ENCODE results near the gene LTBP3.
A peak's percentile ranks its signal among the peaks of the same experiment; 100 is the strongest.

LTBP3 gene

GRCh38 chr11:65556470-65557279 is 1.5 kb downstream of the LTBP3 start:
- H3K9me3 Mint-ChIP-seq = no peaks in the 10 kb centered on the region
- H3K4me3 Mint-ChIP-seq = peak overlapping the region; percentile 86
- H3K27me3 Mint-ChIP-seq (ENCODE audit: low read depth) = no peaks in the 10 kb centered on the region
- peak overlapping the region; percentile 85 for H3K27ac Mint-ChIP-seq
- peaks cover 13% of the 10 kb centered on the region for H3K36me3 Mint-ChIP-seq (ENCODE audit: low read depth)
- peaks cover 54% of the 10 kb centered on the region for H3K4me1 Mint-ChIP-seq (ENCODE audit: low read depth)

- Mint-ChIP-seq H3K4me1 (ENCODE audit: low read depth) (peaks cover 61% of the 10 kb centered on the region), H3K27me3 (ENCODE audit: low read depth) (no peaks in the 10 kb centered on the region), H3K27ac (peak overlapping the region; percentile 85), H3K9me3 (no peaks in the 10 kb centered on the region), H3K36me3 (ENCODE audit: low read depth) (peaks cover 23% of the 10 kb centered on the region), H3K4me3 (peak overlapping the region; percentile 86)
These were observed 2.4 kb downstream of the LTBP3 start for GRCh38 chr11:65555693-65556231.

GRCh38 chr11:65554842-65555430 is 3.2 kb downstream of the LTBP3 start:
- Mint-ChIP-seq H3K27me3 (ENCODE audit: low read depth) (no peaks in the 10 kb centered on the region), H3K4me3 (peak overlapping the region; percentile 49), H3K36me3 (ENCODE audit: low read depth) (peaks cover 26% of the 10 kb centered on the region), H3K9me3 (no peaks in the 10 kb centered on the region), H3K4me1 (ENCODE audit: low read depth) (peaks cover 54% of the 10 kb centered on the region), H3K27ac (peak overlapping the region; percentile 41)

GRCh38 chr11:65554057-65554818 is 3.9 kb downstream of the LTBP3 start:
- Mint-ChIP-seq H3K36me3 (ENCODE audit: low read depth) (peaks cover 30% of the 10 kb centered on the region), H3K4me3 (peak overlapping the region; percentile 49), H3K27me3 (ENCODE audit: low read depth) (no peaks in the 10 kb centered on the region), H3K4me1 (ENCODE audit: low read depth) (peaks cover 52% of the 10 kb centered on the region), H3K9me3 (no peaks in the 10 kb centered on the region), H3K27ac (peak overlapping the region; percentile 70)

DNA sequence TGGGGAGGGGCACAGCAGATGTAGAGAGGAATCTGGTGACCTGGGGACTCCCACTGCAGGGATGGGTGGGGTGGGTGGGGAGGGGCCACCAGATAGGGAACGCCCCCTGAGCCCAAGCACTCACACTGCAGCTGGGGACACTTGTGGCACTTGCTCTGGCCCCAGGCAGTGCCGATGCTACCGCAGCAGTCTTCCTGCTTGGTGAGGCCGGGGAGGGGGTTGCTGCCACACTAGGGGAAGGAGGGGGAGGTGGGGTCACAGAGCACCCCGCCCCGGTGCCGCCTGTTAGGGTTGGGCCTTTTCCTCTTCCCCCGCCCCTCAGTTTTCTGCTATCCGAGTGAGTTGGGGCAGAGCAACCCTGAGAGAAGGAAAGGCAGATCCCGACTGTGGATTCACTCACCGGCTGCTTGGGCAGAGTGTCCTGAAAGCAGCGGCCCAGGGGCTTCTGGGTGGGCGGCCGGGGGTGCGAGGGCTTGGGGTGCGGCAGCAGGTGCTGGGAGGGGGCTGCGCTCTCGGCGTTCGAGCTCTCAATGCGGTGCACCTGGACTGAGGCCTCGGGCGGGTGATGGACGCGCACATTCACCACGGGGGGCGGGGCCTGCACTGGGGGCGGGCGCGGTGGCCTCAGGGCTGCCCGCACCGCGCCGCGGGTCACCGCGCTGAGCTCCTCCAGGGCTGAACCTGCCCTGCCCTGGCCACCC is 4.7 kb downstream of the LTBP3 start:
- peaks cover 53% of the 10 kb centered on the region for H3K4me1 Mint-ChIP-seq (ENCODE audit: low read depth)
- no peaks in the 10 kb centered on the region for H3K9me3 Mint-ChIP-seq
- peaks cover 33% of the 10 kb centered on the region for H3K36me3 Mint-ChIP-seq (ENCODE audit: low read depth)
- H3K27ac Mint-ChIP-seq = peak overlapping the region; percentile 68
- H3K27me3 Mint-ChIP-seq (ENCODE audit: low read depth) = no peaks in the 10 kb centered on the region
- H3K4me3 Mint-ChIP-seq = no peak overlapping the region

DNA sequence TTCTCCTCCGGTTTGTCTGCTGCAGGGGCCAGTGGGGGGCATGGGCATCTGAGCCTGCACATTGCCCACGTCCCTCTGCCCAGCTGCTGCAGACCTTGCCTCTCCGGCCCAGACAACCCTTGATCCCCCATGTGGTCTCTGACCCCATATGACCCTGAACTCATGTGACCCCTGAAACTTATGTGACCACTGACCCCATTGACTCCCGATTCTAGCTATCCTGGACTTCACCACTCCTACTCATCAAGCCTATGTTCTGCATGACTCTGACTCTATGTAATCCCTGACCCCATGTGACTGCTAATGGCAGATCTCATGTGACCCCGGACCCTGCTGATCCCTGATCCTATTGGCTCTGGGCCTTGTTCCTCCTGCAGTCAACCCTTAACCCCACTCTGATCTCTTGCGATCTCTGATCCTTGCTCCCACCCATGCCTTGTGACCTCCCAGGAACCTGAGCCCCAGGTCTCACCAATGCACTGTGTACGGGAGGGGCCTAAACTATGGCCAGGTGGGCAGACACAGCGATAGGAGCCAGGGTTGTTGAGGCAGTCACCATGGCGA is 5.7 kb downstream of the LTBP3 start:
- H3K9me3 Mint-ChIP-seq = no peaks in the 10 kb centered on the region
- H3K27ac Mint-ChIP-seq = peak overlapping the region; percentile 82
- H3K4me1 Mint-ChIP-seq (ENCODE audit: low read depth) = peaks cover 60% of the 10 kb centered on the region
- peaks cover 37% of the 10 kb centered on the region for H3K36me3 Mint-ChIP-seq (ENCODE audit: low read depth)
- H3K27me3 Mint-ChIP-seq (ENCODE audit: low read depth) = no peaks in the 10 kb centered on the region
- peak overlapping the region; percentile 5 for H3K4me3 Mint-ChIP-seq

DNA sequence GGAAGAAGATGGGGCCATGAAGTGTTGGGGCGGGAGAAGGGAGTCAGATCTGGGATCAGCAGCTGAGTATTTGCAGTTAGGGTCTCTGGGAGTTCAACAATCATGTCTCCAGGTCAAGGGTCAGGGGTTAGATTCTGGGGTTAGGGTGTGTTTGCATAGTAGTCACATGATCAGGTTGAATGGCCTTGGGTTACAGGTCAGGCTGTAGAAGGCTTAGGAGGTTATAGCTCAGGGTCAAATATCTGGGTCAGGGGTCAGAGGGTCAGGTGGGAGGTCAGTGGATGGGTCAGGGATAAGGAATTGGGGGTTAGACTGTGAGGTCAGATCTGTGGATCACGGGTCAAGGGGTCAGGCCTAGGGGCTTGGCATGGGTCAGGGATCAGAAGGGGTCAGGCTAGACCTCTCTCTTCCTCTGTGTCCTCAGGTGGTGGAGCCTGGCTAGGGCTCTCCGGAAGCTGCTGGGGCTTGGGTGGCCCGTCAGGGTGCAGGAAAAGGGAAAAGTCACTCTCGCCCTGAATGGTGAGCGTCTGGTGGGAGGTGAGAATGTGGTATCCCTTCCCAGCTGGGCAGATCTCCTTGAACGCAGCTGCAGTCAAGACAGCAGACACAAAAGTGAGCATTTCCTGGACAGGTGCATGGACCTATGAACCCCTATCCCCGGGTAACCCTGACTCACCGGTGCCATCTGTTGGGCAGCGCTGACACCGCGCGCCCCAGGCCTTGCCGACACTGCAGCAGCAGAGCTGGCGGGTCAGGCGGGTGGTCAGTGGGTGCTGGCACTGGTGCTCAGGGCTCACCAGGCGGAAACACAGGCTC is 6.4 kb downstream of the LTBP3 start:
- Mint-ChIP-seq H3K4me3 (peak overlapping the region; percentile 60), H3K4me1 (ENCODE audit: low read depth) (peaks cover 55% of the 10 kb centered on the region)

GRCh38 chr11:65549096-65549495 is 9.1 kb downstream of the LTBP3 start:
- no peak overlapping the region for H3K4me3 Mint-ChIP-seq
- H3K4me1 Mint-ChIP-seq (ENCODE audit: low read depth) = peaks cover 51% of the 10 kb centered on the region
- no peaks in the 10 kb centered on the region for H3K27me3 Mint-ChIP-seq (ENCODE audit: low read depth)
- H3K9me3 Mint-ChIP-seq = no peaks in the 10 kb centered on the region
- H3K27ac Mint-ChIP-seq = no peak overlapping the region
- peaks cover 48% of the 10 kb centered on the region for H3K36me3 Mint-ChIP-seq (ENCODE audit: low read depth)

More for the DNA sequence above, 6.4 kb downstream of the LTBP3 start:
- H3K27ac Mint-ChIP-seq = peak overlapping the region; percentile 82
- no peaks in the 10 kb centered on the region for H3K27me3 Mint-ChIP-seq (ENCODE audit: low read depth)
- peaks cover 33% of the 10 kb centered on the region for H3K36me3 Mint-ChIP-seq (ENCODE audit: low read depth)
- H3K9me3 Mint-ChIP-seq = no peaks in the 10 kb centered on the region

DNA sequence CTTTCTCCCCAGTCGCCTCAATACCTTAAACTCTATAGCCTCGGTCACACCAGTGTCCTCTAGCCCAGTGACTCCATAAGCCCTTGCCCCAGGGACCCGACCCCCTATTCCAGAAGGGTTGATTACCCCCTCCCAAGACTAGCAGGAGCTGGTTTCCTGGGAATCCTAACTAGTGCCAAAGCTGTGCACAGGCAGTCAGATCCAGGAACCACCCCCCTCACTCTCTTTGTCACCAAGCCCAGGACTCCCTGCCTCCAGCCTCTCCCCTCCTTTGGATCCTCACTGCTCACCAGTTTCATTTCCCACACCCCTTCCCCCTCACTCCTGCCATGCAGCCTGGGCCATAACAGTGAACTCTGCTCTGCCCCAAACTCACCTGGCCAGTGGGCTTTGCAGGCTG is 9.8 kb downstream of the LTBP3 start:
- Mint-ChIP-seq H3K27me3 (ENCODE audit: low read depth) (no peaks in the 10 kb centered on the region), H3K27ac (no peak overlapping the region), H3K4me3 (peak overlapping the region; percentile 53), H3K9me3 (no peaks in the 10 kb centered on the region), H3K4me1 (ENCODE audit: low read depth) (peaks cover 52% of the 10 kb centered on the region), H3K36me3 (ENCODE audit: low read depth) (peaks cover 50% of the 10 kb centered on the region)

- Mint-ChIP-seq H3K27me3 (ENCODE audit: low read depth) (no peaks in the 10 kb centered on the region), H3K9me3 (no peaks in the 10 kb centered on the region), H3K4me1 (ENCODE audit: low read depth) (peaks cover 48% of the 10 kb centered on the region), H3K4me3 (peak overlapping the region; percentile 26), H3K36me3 (ENCODE audit: low read depth) (peaks cover 52% of the 10 kb centered on the region), H3K27ac (no peak overlapping the region)
These were observed 10.6 kb downstream of the LTBP3 start for GRCh38 chr11:65547446-65548125.

- Mint-ChIP-seq H3K27me3 (ENCODE audit: low read depth) (no peaks in the 10 kb centered on the region), H3K9me3 (no peaks in the 10 kb centered on the region), H3K4me3 (peak overlapping the region; percentile 73), H3K36me3 (ENCODE audit: low read depth) (peaks cover 40% of the 10 kb centered on the region), H3K4me1 (ENCODE audit: low read depth) (peaks cover 39% of the 10 kb centered on the region), H3K27ac (peak overlapping the region; percentile 79)
These were observed 11.8 kb downstream of the LTBP3 start for GRCh38 chr11:65546217-65546958.

GRCh38 chr11:65545853-65546216 is 12.3 kb downstream of the LTBP3 start:
- Mint-ChIP-seq H3K4me1 (ENCODE audit: low read depth) (peaks cover 38% of the 10 kb centered on the region), H3K27me3 (ENCODE audit: low read depth) (no peaks in the 10 kb centered on the region)

More at GRCh38 chr11:65545853-65546216, 12.3 kb downstream of the LTBP3 start:
- Mint-ChIP-seq H3K36me3 (ENCODE audit: low read depth) (peaks cover 35% of the 10 kb centered on the region), H3K27ac (peak overlapping the region; percentile 77), H3K9me3 (no peaks in the 10 kb centered on the region), H3K4me3 (peak overlapping the region; percentile 73)

All from T-helper 1 cell treated with Interleukin-12 subunit alpha and Interleukin-12 subunit beta and Interleukin-4 antibody, amounts not matched to agents 30 μg/mL and 1 μg/mL, for 36 hours (primary cell).